ENCODE data around the gene S100A4.
"Not testable (repeated sequence)": the region's sequence is repeated elsewhere in the genome, so short reads cannot be mapped to it uniquely, and the experiment has no call there.

The S100A4 gene

GRCh38 chr1:153532181-153532580 lies 13.4 kb downstream of the S100A4 start:
- no peak for DNase-seq

- DNase-seq: no peak
These were observed 14.0 kb downstream of the S100A4 start for GRCh38 chr1:153531638-153532037.

- no peak for DNase-seq
These were observed 17.9 kb downstream of the S100A4 start for GRCh38 chr1:153527683-153528040.

- DNase-seq: no peak
These were observed 18.5 kb downstream of the S100A4 start for GRCh38 chr1:153527023-153527682.

GRCh38 chr1:153526132-153526543 lies 19.5 kb downstream of the S100A4 start:
- DNase-seq: no peak

- DNase-seq: no peak
These were observed 20.4 kb downstream of the S100A4 start for GRCh38 chr1:153525088-153525728.

- not testable (repeated sequence) for DNase-seq
These were observed 23.1 kb downstream of the S100A4 start for GRCh38 chr1:153522353-153523048.

- not testable (repeated sequence) for DNase-seq
These were observed 23.8 kb downstream of the S100A4 start for GRCh38 chr1:153521808-153522207.

- DNase-seq: no peak
These were observed 24.7 kb downstream of the S100A4 start for GRCh38 chr1:153520818-153521476.

GRCh38 chr1:153520137-153520691 lies 25.4 kb downstream of the S100A4 start:
- not testable (repeated sequence) for DNase-seq

GRCh38 chr1:153519242-153519641 lies 26.4 kb downstream of the S100A4 start:
- no peak for DNase-seq

GRCh38 chr1:153515504-153516394 lies 29.9 kb downstream of the S100A4 start:
- DNase-seq: no peak

GRCh38 chr1:153513666-153514065 lies 31.9 kb downstream of the S100A4 start:
- DNase-seq: no peak

GRCh38 chr1:153513023-153513422 lies 32.6 kb downstream of the S100A4 start:
- no peak for DNase-seq

GRCh38 chr1:153510984-153511410 lies 34.6 kb downstream of the S100A4 start:
- peak; percentile 62 for DNase-seq

- no peak for DNase-seq
These were observed 35.8 kb downstream of the S100A4 start for GRCh38 chr1:153509729-153510354.

- DNase-seq: no peak
These were observed 36.6 kb downstream of the S100A4 start for GRCh38 chr1:153509036-153509435.

GRCh38 chr1:153507926-153508583 lies 37.6 kb downstream of the S100A4 start:
- no peak for DNase-seq

GRCh38 chr1:153506831-153507413 lies 38.7 kb downstream of the S100A4 start:
- no peak for DNase-seq

GRCh38 chr1:153506386-153506785 lies 39.2 kb downstream of the S100A4 start:
- no peak for DNase-seq

- DNase-seq: no peak
These were observed 40.0 kb downstream of the S100A4 start for GRCh38 chr1:153505576-153505975.
